B cell (primary cell): Measurements from ENCODE around the gene ZBTB4.

ENCODE experiments used
- CTCF ChIP-seq: fragments of 200-600 bp; IDR thresholded peaks from one replicate; pipeline ENCODE4 v1.8.0; 2022; ENCODE audit warnings: antibody characterized with exemption, mild to moderate bottlenecking
- EZH2 ChIP-seq: IDR thresholded peaks from 2 replicates; pipeline ENCODE4 v1.6.1; 2012; ENCODE audit warnings: borderline replicate concordance, low read depth, mild to moderate bottlenecking, moderate library complexity, low read length; ENCODE audit not compliant: insufficient read depth, poor library complexity, severe bottlenecking

GRCh38 chr17:7476951-7477350, 2.5 kb downstream of the ZBTB4 start:
- TF ChIP-seq CTCF (no peak), EZH2 (no peak)
